Measurements from ENCODE around the gene C14orf39. TPM values are rescaled to one million over a fixed set of nuclear protein-coding genes. Genes with fewer than 3 reads are reported as not detected.
"Not testable (repeated sequence)": the region's sequence is repeated elsewhere in the genome, so short reads cannot be mapped to it uniquely, and the experiment has no call there.

The C14orf39 gene
- polyA plus RNA-seq, 2 donors, result not detected

DNA sequence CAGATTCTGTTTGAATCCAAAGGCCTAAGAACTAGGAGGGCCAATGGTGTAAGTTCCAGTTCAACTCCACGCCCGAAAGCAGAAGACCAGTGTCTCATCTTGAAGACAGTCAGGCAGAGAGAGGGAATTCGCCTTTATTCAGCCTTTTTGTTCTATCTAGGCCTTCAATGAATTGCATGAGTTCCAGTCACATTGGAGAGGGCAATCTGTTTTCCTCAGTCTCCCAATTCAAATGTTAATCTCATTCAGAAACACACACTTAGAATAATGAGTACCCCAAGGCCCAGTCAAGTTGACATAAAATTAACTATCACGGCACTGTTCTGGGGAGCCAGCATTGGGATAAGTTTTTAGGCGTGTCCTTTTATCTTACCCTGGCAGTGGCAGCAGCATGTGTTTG is 65.8 kb downstream of the C14orf39 start:
- 87 to 89% methylated on average over 5 of the region's 5 CpGs for WGBS, 2 donors
- Histone ChIP-seq H3K27me3 (ENCODE audit: control insufficient read depth in 1 of 2, insufficient read depth in 2 of 2, low read length in 2 of 2) (no peaks in the 10 kb centered on the region), H3K27ac (ENCODE audit: low read depth in 2 of 2, low read length in 1 of 2) (no peak overlapping the region), H3K9me3 (ENCODE audit: control insufficient read depth in 2 of 2, insufficient read depth in 1 of 2, low read depth in 1 of 2, low read length in 1 of 2) (no peaks in the 10 kb centered on the region), H3K4me1 (ENCODE audit: control insufficient read depth in 2 of 2, insufficient read depth in 2 of 2, low read length in 1 of 2) (no peaks in the 10 kb centered on the region), H3K36me3 (ENCODE audit: control insufficient read depth in 2 of 2, insufficient read depth in 2 of 2, low read length in 1 of 2) (no peaks in the 10 kb centered on the region), H3K4me3 (ENCODE audit: low read depth in 1 of 2, low read length in 2 of 2) (no peak overlapping the region)

DNA sequence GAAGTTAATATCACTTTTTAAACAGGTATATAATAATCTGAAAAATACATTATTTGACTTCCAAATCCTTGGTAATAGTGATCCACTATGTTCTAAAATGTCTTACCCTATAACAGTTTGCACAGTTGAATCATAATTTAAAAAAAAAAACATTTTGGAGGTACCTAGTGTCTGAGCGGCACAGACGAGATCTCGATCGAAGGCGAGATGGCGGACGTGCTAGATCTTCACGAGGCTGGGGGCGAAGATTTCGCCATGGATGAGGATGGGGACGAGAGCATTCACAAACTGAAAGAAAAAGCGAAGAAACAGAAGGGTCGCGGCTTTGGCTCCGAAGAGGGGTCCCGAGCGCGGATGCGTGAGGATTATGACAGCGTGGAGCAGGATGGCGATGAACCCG is 88.3 kb downstream of the C14orf39 start:
- not testable (repeated sequence) for H3K27ac ChIP-seq (ENCODE audit: low read depth in 2 of 2, low read length in 1 of 2); H3K4me3 ChIP-seq (ENCODE audit: low read depth in 1 of 2, low read length in 2 of 2); H3K9me3 ChIP-seq (ENCODE audit: control insufficient read depth in 2 of 2, insufficient read depth in 1 of 2, low read depth in 1 of 2, low read length in 1 of 2); H3K36me3 ChIP-seq (ENCODE audit: control insufficient read depth in 2 of 2, insufficient read depth in 2 of 2, low read length in 1 of 2); H3K4me1 ChIP-seq (ENCODE audit: control insufficient read depth in 2 of 2, insufficient read depth in 2 of 2, low read length in 1 of 2); H3K27me3 ChIP-seq (ENCODE audit: control insufficient read depth in 1 of 2, insufficient read depth in 2 of 2, low read length in 2 of 2)
- whole genome bisulfite sequencing, 2 donors, result 95 to 96% methylated on average over 22 of the region's 22 CpGs

DNA sequence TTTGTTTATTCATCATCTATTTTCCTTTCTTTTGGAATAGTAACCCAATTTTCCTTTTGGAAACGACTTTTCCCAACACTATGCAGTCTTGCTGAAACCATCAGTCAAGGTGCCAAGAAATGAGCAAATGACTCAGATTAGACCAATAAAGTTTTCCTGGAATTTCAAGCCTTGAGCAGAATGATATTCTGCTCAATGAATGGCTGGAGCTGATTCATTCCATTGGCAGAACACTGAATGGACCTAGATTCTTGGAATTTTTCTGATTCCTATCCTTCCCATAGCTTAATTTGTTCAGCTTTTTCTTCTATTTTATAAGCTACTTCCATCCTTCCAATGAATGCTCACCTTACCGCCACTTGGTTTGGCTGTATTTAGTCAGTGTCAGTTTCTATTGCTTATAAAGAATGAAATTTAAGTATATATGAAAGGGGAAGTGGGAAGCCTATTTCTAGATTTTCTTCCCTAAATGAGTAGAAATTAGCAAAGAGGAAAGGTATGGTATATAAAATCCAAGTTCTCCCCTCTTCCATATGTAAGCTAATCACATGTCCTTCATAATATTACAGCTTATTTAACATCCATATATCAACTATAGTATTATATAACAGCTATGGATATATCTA is 89.0 kb downstream of the C14orf39 start:
- WGBS, 2 donors, result 59 to 60% methylated on average over 2 of the region's 2 CpGs
- H3K27ac ChIP-seq (ENCODE audit: low read depth in 2 of 2, low read length in 1 of 2), result no peak overlapping the region
- H3K9me3 ChIP-seq (ENCODE audit: control insufficient read depth in 2 of 2, insufficient read depth in 1 of 2, low read depth in 1 of 2, low read length in 1 of 2), result no peaks in the 10 kb centered on the region
- no peaks in the 10 kb centered on the region for H3K36me3 ChIP-seq (ENCODE audit: control insufficient read depth in 2 of 2, insufficient read depth in 2 of 2, low read length in 1 of 2)
- no peak overlapping the region for H3K4me3 ChIP-seq (ENCODE audit: low read depth in 1 of 2, low read length in 2 of 2)
- H3K27me3 ChIP-seq (ENCODE audit: control insufficient read depth in 1 of 2, insufficient read depth in 2 of 2, low read length in 2 of 2), result no peaks in the 10 kb centered on the region
- H3K4me1 ChIP-seq (ENCODE audit: control insufficient read depth in 2 of 2, insufficient read depth in 2 of 2, low read length in 1 of 2), result no peaks in the 10 kb centered on the region

Other genes starting within 250 kb of the C14orf39 start
- gene PPM1A, start 236.8 kb downstream of the C14orf39 start, polyA plus RNA-seq, result 10 to 100 TPM; 21.3 to 25.4 TPM
- gene SIX6, start 23.1 kb upstream of the C14orf39 start, polyA plus RNA-seq, result not detected
- gene SIX1, start 163.4 kb upstream of the C14orf39 start, polyA plus RNA-seq, result under 1 TPM in 1 of 2 donors, not detected in 1; 0.04 TPM
- gene SIX4, start 238.3 kb upstream of the C14orf39 start, polyA plus RNA-seq, result under 1 TPM; 0.04 to 0.07 TPM
- gene MNAT1, start 248.7 kb upstream of the C14orf39 start, polyA plus RNA-seq, result 10 to 100 TPM; 13.4 to 18.1 TPM